GM21447 (cell line): ENCODE measurements around the gene NSUN7.
"Not testable (repeated sequence)": the region's sequence is repeated elsewhere in the genome, so short reads cannot be mapped to it uniquely, and the experiment has no call there.

Experiments used
- ATAC-seq: cut with Tn5 transposase; IDR thresholded peaks from one replicate; pipeline ENCODE4 v1.9.1; 2021; ENCODE audit not compliant: unreplicated experiment

Gene NSUN7

GRCh38 chr4:40749717-40750460 is at the start of gene NSUN7:
Gene NSUN7, plus strand, starts transcription at chr4:40749955. Its CDS starts 739 bp downstream, at chr4:40750694.
- no peak for ATAC-seq

GRCh38 chr4:40702137-40702799 is 47.5 kb upstream of the NSUN7 start:
- no peak for ATAC-seq

GRCh38 chr4:40702800-40703151 is 47.0 kb upstream of the NSUN7 start:
- ATAC-seq: no peak

GRCh38 chr4:40704073-40704472 is 45.7 kb upstream of the NSUN7 start:
- no peak for ATAC-seq

GRCh38 chr4:40710484-40711254 is 39.1 kb upstream of the NSUN7 start:
- ATAC-seq: no peak

- not testable (repeated sequence) for ATAC-seq
These were observed 36.8 kb upstream of the NSUN7 start for GRCh38 chr4:40713001-40713400.

GRCh38 chr4:40713798-40714197 is 36.0 kb upstream of the NSUN7 start:
- ATAC-seq: no peak

GRCh38 chr4:40718586-40718985 is 31.2 kb upstream of the NSUN7 start:
- ATAC-seq: no peak

GRCh38 chr4:40719008-40719623 is 30.6 kb upstream of the NSUN7 start:
- peak; percentile 52 for ATAC-seq

GRCh38 chr4:40720351-40720750 is 29.4 kb upstream of the NSUN7 start:
- ATAC-seq: no peak

GRCh38 chr4:40720916-40721315 is 28.8 kb upstream of the NSUN7 start:
- no peak for ATAC-seq

- no peak for ATAC-seq
These were observed 28.0 kb upstream of the NSUN7 start for GRCh38 chr4:40721730-40722171.

- ATAC-seq: peak; percentile 79
These were observed 27.1 kb upstream of the NSUN7 start for GRCh38 chr4:40722576-40723161.

- ATAC-seq: no peak
These were observed 26.0 kb upstream of the NSUN7 start for GRCh38 chr4:40723728-40724127.

- no peak for ATAC-seq
These were observed 21.4 kb upstream of the NSUN7 start for GRCh38 chr4:40728333-40728732.

- ATAC-seq: no peak
These were observed 20.2 kb upstream of the NSUN7 start for GRCh38 chr4:40729555-40729954.

- no peak for ATAC-seq
These were observed 19.6 kb upstream of the NSUN7 start for GRCh38 chr4:40730091-40730679.

GRCh38 chr4:40731361-40731760 is 18.4 kb upstream of the NSUN7 start:
- ATAC-seq: no peak

- peak; percentile 77 for ATAC-seq
These were observed 17.9 kb upstream of the NSUN7 start for GRCh38 chr4:40731792-40732245.

GRCh38 chr4:40733752-40734151 is 16.0 kb upstream of the NSUN7 start:
- ATAC-seq: no peak

- no peak for ATAC-seq
These were observed 15.3 kb upstream of the NSUN7 start for GRCh38 chr4:40734497-40734896.
